IMR-90 (cell line): ENCODE results near the gene AQP5. TPM values are rescaled to one million over a fixed set of nuclear protein-coding genes. Genes with fewer than 3 reads are reported as not detected.

ENCODE experiments used
- ATAC-seq: fragments of 200-7000 bp; cut with Tn5 transposase; 2 replicates; pipeline ENCODE4 v1.9.1; 2020; ENCODE audit warnings: low read depth, mild to moderate bottlenecking, moderate library complexity
- BruUV-seq: library from RNA; stranded (reverse); fragments of 400-500 nt; replicated peaks from 2 replicates; lab custom pipeline; 2021; lab: Mats Ljungman, UMichigan
- CTCF ChIA-PET: fragments of 300-600 bp; formaldehyde crosslinking; extraction: SDS; loops from one replicate; lab custom pipeline; 2021; ENCODE audit warnings: antibody characterized with exemption; lab: Yijun Ruan, JAX
- POLR2A ChIA-PET: fragments of 300-600 bp; sonication (Branson Sonifier 250); formaldehyde crosslinking; loops from one replicate; lab custom pipeline; 2022; ENCODE audit warnings: antibody characterized with exemption; ENCODE audit not compliant: unreplicated experiment; lab: Charles Lee
- DNase-seq: peaks from one replicate; pipeline ENCODE4 v3.0.0; 2013
- H2AFZ ChIP-seq: replicated peaks from 2 replicates; pipeline ENCODE3; 2013; ENCODE audit warnings: low read length, mild to moderate bottlenecking; ENCODE audit not compliant: poor library complexity
- H2AK5ac ChIP-seq: 2 replicates; pipeline ENCODE4 v1.6.1; 2013; ENCODE audit warnings: low read depth, low read length, inconsistent platforms
- H2AK9ac ChIP-seq: replicated peaks from 2 replicates; pipeline ENCODE3; 2013; ENCODE audit warnings: mild to moderate bottlenecking, low read depth, low read length, moderate library complexity; ENCODE audit not compliant: poor library complexity
- H2BK120ac ChIP-seq: 2 replicates; pipeline ENCODE4 v1.6.1; 2013; ENCODE audit warnings: low read depth, low read length, inconsistent platforms
- H2BK15ac ChIP-seq: 3 replicates; pipeline ENCODE4 v1.6.1; 2013; ENCODE audit warnings: low read depth, low read length, inconsistent platforms
- H2BK20ac ChIP-seq: 2 replicates; pipeline ENCODE4 v1.6.1; 2013; ENCODE audit warnings: low read depth, mild to moderate bottlenecking, inconsistent platforms, low read length, moderate library complexity
- H2BK5ac ChIP-seq: 2 replicates; pipeline ENCODE4 v1.6.1; 2013; ENCODE audit warnings: mild to moderate bottlenecking, low read depth, low read length, inconsistent platforms; ENCODE audit not compliant: poor library complexity, severe bottlenecking
- H3K14ac ChIP-seq: replicated peaks from 2 replicates; pipeline ENCODE4 v1.6.1; 2013; ENCODE audit warnings: low read depth, low read length, inconsistent platforms
- H3K18ac ChIP-seq: 2 replicates; pipeline ENCODE4 v1.6.1; 2013; ENCODE audit warnings: low read depth, low read length, control low read depth
- H3K23ac ChIP-seq: 2 replicates; pipeline ENCODE4 v1.6.1; 2013; ENCODE audit warnings: low read depth, low read length, inconsistent platforms
- H3K27ac ChIP-seq: 2 replicates; pipeline ENCODE4 v1.5.1; 2013; ENCODE audit warnings: mild to moderate bottlenecking, control low read depth, low read length; ENCODE audit not compliant: insufficient read depth
- H3K27me3 ChIP-seq: 2 replicates; pipeline ENCODE4 v1.6.1; 2013; ENCODE audit warnings: low read length; ENCODE audit not compliant: control insufficient read depth, insufficient read depth
- H3K36me3 ChIP-seq: 2 replicates; pipeline ENCODE4 v1.6.1; 2013; ENCODE audit warnings: low read length, mixed read lengths; ENCODE audit not compliant: control insufficient read depth, insufficient read depth
- H3K4ac ChIP-seq: 2 replicates; pipeline ENCODE4 v1.6.1; 2013; ENCODE audit warnings: low read depth, low read length, inconsistent platforms
- H3K4me1 ChIP-seq: 2 replicates; pipeline ENCODE4 v1.6.1; 2013; ENCODE audit warnings: low read length, mixed read lengths; ENCODE audit not compliant: control insufficient read depth, insufficient read depth
- H3K4me2 ChIP-seq: 2 replicates; pipeline ENCODE4 v1.6.1; 2013; ENCODE audit warnings: low read depth, mild to moderate bottlenecking, control low read depth, low read length, moderate library complexity
- H3K4me3 ChIP-seq: 2 replicates; pipeline ENCODE4 v1.5.1; 2013; ENCODE audit warnings: low read depth, mild to moderate bottlenecking, control low read depth, low read length, moderate library complexity; ENCODE audit not compliant: insufficient read depth
- H3K56ac ChIP-seq: 2 replicates; pipeline ENCODE4 v1.6.1; 2013; ENCODE audit warnings: low read length, inconsistent platforms; ENCODE audit not compliant: insufficient read depth; ENCODE audit errors: extremely low read depth
- H3K79me1 ChIP-seq, 2 experiments: 2 replicates each; pipeline ENCODE4 v1.6.1; 2013; ENCODE audit warnings: low read length in 2 of 2, inconsistent platforms in 1 of 2, low read depth in 1 of 2
- H3K9ac ChIP-seq: 2 replicates; pipeline ENCODE4 v1.6.1; 2013; ENCODE audit warnings: low read depth, low read length, control low read depth
- H3K9me1 ChIP-seq: 2 replicates; pipeline ENCODE4 v1.6.1; 2013; ENCODE audit warnings: low read length, inconsistent platforms; ENCODE audit not compliant: insufficient read depth
- H3K9me3 ChIP-seq: 2 replicates; pipeline ENCODE4 v1.6.1; 2013; ENCODE audit warnings: low read length; ENCODE audit not compliant: control insufficient read depth, insufficient read depth
- H4K20me1 ChIP-seq: 2 replicates; pipeline ENCODE4 v1.6.1; 2013; ENCODE audit warnings: low read length, inconsistent platforms; ENCODE audit not compliant: insufficient read depth
- H4K5ac ChIP-seq: 2 replicates; pipeline ENCODE4 v1.6.1; 2013; ENCODE audit warnings: mild to moderate bottlenecking, low read depth, low read length, control low read depth
- H4K8ac ChIP-seq, 2 experiments: 2 replicates each; pipeline ENCODE4 v1.6.1; 2013; ENCODE audit warnings: low read depth in 2 of 2, low read length in 2 of 2, control low read depth in 1 of 2, inconsistent platforms in 1 of 2
- H4K91ac ChIP-seq: 2 replicates; pipeline ENCODE4 v1.6.1; 2013; ENCODE audit warnings: low read depth, low read length, inconsistent platforms; ENCODE audit not compliant: insufficient read depth
- BHLHE40 ChIP-seq: fragments of 150-350 bp; IDR thresholded peaks from 2 replicates; pipeline ENCODE4 v1.6.1; 2016; ENCODE audit warnings: mild to moderate bottlenecking, low read depth, low read length
- CEBPB ChIP-seq: IDR thresholded peaks from 2 replicates; pipeline ENCODE4 v1.6.1; 2012; ENCODE audit warnings: low read depth, low read length, improper control_type of control experiment
- ELK1 ChIP-seq: fragments of 150-350 bp; IDR thresholded peaks from 2 replicates; pipeline ENCODE4 v1.6.1; 2016; ENCODE audit warnings: low read depth, mild to moderate bottlenecking, low read length, moderate library complexity, borderline replicate concordance
- RAD21 ChIP-seq: IDR thresholded peaks from 2 replicates; pipeline ENCODE4 v1.6.1; 2012; ENCODE audit warnings: low read length, improper control_type of control experiment
- SMC3 ChIP-seq: fragments of 150-350 bp; IDR thresholded peaks from 2 replicates; pipeline ENCODE4 v1.6.1; 2016; ENCODE audit warnings: low read depth, mild to moderate bottlenecking, antibody characterized with exemption, low read length, moderate library complexity
- WGBS, 2 experiments: methylation state at CpG; one replicate each; pipeline versions ENCODE4 v1.1.5 to v1.1.7; 2013; ENCODE audit warnings: missing lambda C conversion rate in 2 of 2; ENCODE audit not compliant: insufficient read length in 1 of 2; ENCODE audit errors: extremely low coverage in 2 of 2; 5-methylcytosine and 5-hydroxymethylcytosine counted together
- dilution Hi-C: fragments of 300-500 bp; cut with HindIII; formaldehyde crosslinking; loops from one replicate; pipeline ENCODE4 v1.14.3; 2018; ENCODE audit warnings: low sequenced_read_pairs; ENCODE audit not compliant: unreplicated experiment
- in situ Hi-C: fragments of 300-500 bp; cut with MboI; formaldehyde crosslinking; loops from 3 replicates; pipeline ENCODE4 v1.14.3; 2019; ENCODE audit warnings: low sequenced_read_pairs, inconsistent platforms, mixed read lengths
- intact Hi-C: fragments of 100-400 bp; cut with micrococcal nuclease; formaldehyde crosslinking; loops from 2 replicates; pipeline ENCODE4 v1.10.0; 2022
- polyA plus RNA-seq, 3 experiments: library from polyadenylated mRNA; depleted of rRNA; stranded (reverse); fragments of >200 nt; gene quantifications; 2 replicates each; pipeline ENCODE4 v1.2.3, GENCODE V29; 2012; ENCODE audit warnings: low replicate concordance in 1 of 3
- total RNA-seq: library from RNA; depleted of rRNA; stranded (reverse); fragments of >200 nt; gene quantifications from 2 replicates; pipeline ENCODE4 v1.2.3, GENCODE V29; 2012

The AQP5 gene
- total and polyA plus RNA-seq, 2 of the 4 experiments (the other 2 are of a cell fraction), result not detected

- H2AK5ac ChIP-seq, result no peak overlapping the region
Observed at GRCh38 chr12:49976557-49976956, 14.9 kb downstream of the AQP5 start.

More at GRCh38 chr12:49976557-49976956, 14.9 kb downstream of the AQP5 start:
- Histone ChIP-seq H2AK9ac (no peak overlapping the region), H3K4ac (no peak overlapping the region), H3K56ac (no peak overlapping the region), H3K23ac (no peak overlapping the region), H3K79me1 (no peaks in the 10 kb centered on the region), H3K4me1 (no peaks in the 10 kb centered on the region), H3K27ac (no peak overlapping the region), H3K4me3 (no peak overlapping the region), H3K9ac (no peak overlapping the region), H4K91ac (no peak overlapping the region), H4K8ac (no peak overlapping the region), H3K4me2 (no peak overlapping the region), H3K36me3 (no peaks in the 10 kb centered on the region), H2AFZ (no peak overlapping the region), H3K18ac (no peak overlapping the region), H2BK20ac (no peak overlapping the region), H2BK15ac (no peak overlapping the region), H3K14ac (no peak overlapping the region), H3K9me3 (no peaks in the 10 kb centered on the region), H3K27me3 (peaks cover 10% of the 10 kb centered on the region; the same call in 1 of the 2 replicates), H3K9me1 (no peaks in the 10 kb centered on the region), H2BK120ac (no peak overlapping the region), H4K5ac (no peak overlapping the region), H2BK5ac (no peak overlapping the region), H4K20me1 (no peaks in the 10 kb centered on the region)
- TF ChIP-seq RAD21 (no peak), ELK1 (no peak), CEBPB (no peak), SMC3 (no peak), BHLHE40 (no peak)
- DNase-seq, result no peak
- POLR2A ChIA-PET, result no interaction called here
- no CpG with 5 or more reads among the region's 2 CpGs for WGBS, 2 experiments
- in situ Hi-C loops, result loop anchor here (10.0 kb wide), 1 partner anchor 198 kb away; no protein-coding TSS in a partner anchor
- ATAC-seq, result no peak
- CTCF ChIA-PET, result interaction anchor here (1.2 kb wide), 1 partner anchor 79 kb away, joined by 4 read pairs; no protein-coding TSS in a partner anchor
- intact Hi-C loops, result no loop called here
- no TSS peak for BruUV-seq
- dilution Hi-C loops, result no loop called here
